WI38 (cell line): Measurements from ENCODE around the gene DBF4B.

Experiments used
- H3K4me3 ChIP-seq: 2 replicates; pipeline ENCODE4 v1.5.1; 2011; ENCODE audit warnings: low read depth, mild to moderate bottlenecking, control low read depth, low read length
- CTCF ChIP-seq: IDR thresholded peaks from 2 replicates; pipeline ENCODE4 v1.5.1; 2012; ENCODE audit warnings: low read depth, mild to moderate bottlenecking, control low read depth, low read length

The DBF4B gene

GRCh38 chr17:44777394-44778348 lies 69.2 kb downstream of the DBF4B start:
- H3K4me3 ChIP-seq = no peak overlapping the region
- TF ChIP-seq CTCF = no peak

- TF ChIP-seq CTCF = no peak
- peak overlapping the region; percentile 59; the same call in 1 of the 2 replicates for H3K4me3 ChIP-seq
Measured at GRCh38 chr17:44778656-44779210, 70.3 kb downstream of the DBF4B start.

- peak overlapping the region; percentile 59 for H3K4me3 ChIP-seq
- TF ChIP-seq CTCF = peak; percentile 82
Measured at GRCh38 chr17:44779211-44780025, 71.0 kb downstream of the DBF4B start.

GRCh38 chr17:44780161-44780560 lies 71.7 kb downstream of the DBF4B start:
- no peak overlapping the region for H3K4me3 ChIP-seq
- TF ChIP-seq CTCF = no peak

- no peak for TF ChIP-seq CTCF
- no peak overlapping the region for H3K4me3 ChIP-seq
Measured at GRCh38 chr17:44780845-44781480, 72.5 kb downstream of the DBF4B start.

- no peak for TF ChIP-seq CTCF
- no peak overlapping the region for H3K4me3 ChIP-seq
Measured at GRCh38 chr17:44781551-44782325, 73.3 kb downstream of the DBF4B start.
